Thyroid gland (tissue), 4 donors: Measurements from ENCODE around the gene MLNR.

Experiments
- POLR2A ChIP-seq, 2 donors: fragments of 450-650 bp; IDR thresholded peaks; one replicate each; pipeline ENCODE4 v1.6.1; 2017; ENCODE audit warnings: antibody characterized with exemption in 2 of 2, mild to moderate bottlenecking in 2 of 2, moderate library complexity in 1 of 2
- TF ChIP-seq, protein P1 (sequence below), 6 experiments: fragments of 200-600 bp in 3 of 6; fragments of 450-650 bp in 3 of 6; sonication (generic) in 3 of 6; IDR thresholded peaks; one replicate each; pipeline ENCODE4 v1.5.1; 2016 to 2019; ENCODE audit warnings: antibody characterized with exemption in 6 of 6, mild to moderate bottlenecking in 2 of 6, inconsistent platforms in 1 of 6, moderate library complexity in 1 of 6

GRCh38 chr13:49259586-49259985 lies 39.4 kb downstream of the MLNR start:
- TF ChIP-seq, protein P1, sequence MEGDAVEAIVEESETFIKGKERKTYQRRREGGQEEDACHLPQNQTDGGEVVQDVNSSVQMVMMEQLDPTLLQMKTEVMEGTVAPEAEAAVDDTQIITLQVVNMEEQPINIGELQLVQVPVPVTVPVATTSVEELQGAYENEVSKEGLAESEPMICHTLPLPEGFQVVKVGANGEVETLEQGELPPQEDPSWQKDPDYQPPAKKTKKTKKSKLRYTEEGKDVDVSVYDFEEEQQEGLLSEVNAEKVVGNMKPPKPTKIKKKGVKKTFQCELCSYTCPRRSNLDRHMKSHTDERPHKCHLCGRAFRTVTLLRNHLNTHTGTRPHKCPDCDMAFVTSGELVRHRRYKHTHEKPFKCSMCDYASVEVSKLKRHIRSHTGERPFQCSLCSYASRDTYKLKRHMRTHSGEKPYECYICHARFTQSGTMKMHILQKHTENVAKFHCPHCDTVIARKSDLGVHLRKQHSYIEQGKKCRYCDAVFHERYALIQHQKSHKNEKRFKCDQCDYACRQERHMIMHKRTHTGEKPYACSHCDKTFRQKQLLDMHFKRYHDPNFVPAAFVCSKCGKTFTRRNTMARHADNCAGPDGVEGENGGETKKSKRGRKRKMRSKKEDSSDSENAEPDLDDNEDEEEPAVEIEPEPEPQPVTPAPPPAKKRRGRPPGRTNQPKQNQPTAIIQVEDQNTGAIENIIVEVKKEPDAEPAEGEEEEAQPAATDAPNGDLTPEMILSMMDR (IDR thresholded peaks at IDR 0.05), result no peak
- no peak for TF ChIP-seq POLR2A (IDR thresholded peaks at IDR 0.05)
